GM10266 (cell line): Measurements from ENCODE around the gene SPATS2.

Experiments
- DNase-seq: peaks from one replicate; pipeline ENCODE4 v3.0.0; 2012; ENCODE audit errors: extremely low spot score
- CTCF ChIP-seq: IDR thresholded peaks from 2 replicates; pipeline ENCODE4 v1.5.1; 2012; ENCODE audit warnings: mild to moderate bottlenecking, low read depth; ENCODE audit not compliant: control insufficient read depth, insufficient read depth; ENCODE audit errors: missing control alignments

SPATS2 gene

DNA sequence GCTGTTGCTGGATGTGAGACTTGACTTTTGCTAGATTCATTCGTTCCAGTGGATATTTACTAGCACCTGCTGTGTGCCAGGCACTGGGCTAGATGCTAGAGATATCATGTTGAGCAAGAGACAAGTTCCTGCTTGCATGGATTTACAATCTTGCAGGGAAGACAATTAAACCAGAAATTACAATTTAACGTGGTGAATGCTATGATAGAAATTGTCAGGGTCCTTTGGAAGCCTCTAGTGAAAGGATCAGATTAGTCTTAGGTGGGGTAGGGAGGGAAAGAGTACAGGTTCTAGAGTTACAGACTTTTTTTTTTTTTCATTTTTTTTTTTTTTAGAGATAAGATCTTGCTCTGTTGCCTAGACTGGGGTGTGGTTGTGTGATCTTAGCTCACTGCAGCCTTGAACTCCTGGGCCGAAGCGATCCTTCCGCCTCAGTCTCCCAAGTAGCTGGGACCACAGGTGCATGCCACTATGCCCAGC lies 36.7 kb downstream of the SPATS2 start:
- DNase-seq: no peak
- no peak for TF ChIP-seq CTCF

DNA sequence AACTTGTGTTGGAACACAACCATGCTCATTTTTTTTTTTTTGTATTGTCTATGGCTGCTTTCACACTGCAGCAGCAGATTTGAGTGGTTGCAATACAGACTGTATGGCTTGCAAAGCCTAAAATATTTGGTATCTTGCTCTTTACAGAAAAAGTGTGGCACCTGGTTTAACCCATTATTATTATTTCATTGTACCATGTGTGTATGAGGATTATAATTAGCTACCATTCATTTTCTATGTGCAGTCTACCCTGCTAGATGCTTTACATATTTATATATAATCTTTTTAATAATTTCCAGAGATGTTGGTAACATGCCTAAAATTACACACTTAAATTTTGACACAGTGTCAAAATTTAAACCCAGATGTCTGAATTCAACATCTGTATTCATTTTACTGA lies 37.7 kb downstream of the SPATS2 start:
- no peak for TF ChIP-seq CTCF
- DNase-seq: no peak

DNA sequence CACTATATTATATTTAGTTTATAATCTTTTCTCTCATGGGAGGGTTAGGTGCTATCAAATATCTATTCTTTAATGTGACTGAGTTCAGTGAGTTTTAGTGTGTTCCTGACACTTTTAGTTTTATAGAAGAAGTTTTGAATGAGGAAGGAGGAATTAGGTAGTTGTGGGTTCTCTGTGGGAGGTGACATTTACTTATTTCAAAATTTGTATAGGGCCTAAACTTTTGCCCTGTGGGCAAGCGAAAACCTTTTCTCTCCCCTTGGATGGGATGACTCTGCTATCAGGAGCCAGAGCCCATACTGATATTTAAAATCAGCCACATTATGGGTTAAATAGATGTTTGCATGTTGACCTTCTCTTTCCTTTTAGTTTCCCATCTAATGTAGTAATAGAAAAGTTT lies 43.6 kb downstream of the SPATS2 start:
- no peak for TF ChIP-seq CTCF
- DNase-seq: no peak

GRCh38 chr12:49413010-49413409 lies 45.7 kb downstream of the SPATS2 start:
- TF ChIP-seq CTCF: no peak
- no peak for DNase-seq

- DNase-seq: no peak
- TF ChIP-seq CTCF: no peak
Observed at GRCh38 chr12:49413796-49414195, 46.5 kb downstream of the SPATS2 start.

- no peak for TF ChIP-seq CTCF
Observed at GRCh38 chr12:49414364-49414763, 47.1 kb downstream of the SPATS2 start.

GRCh38 chr12:49415521-49415970 lies 48.3 kb downstream of the SPATS2 start:
- no peak for DNase-seq
- TF ChIP-seq CTCF: no peak

More at GRCh38 chr12:49414364-49414763, 47.1 kb downstream of the SPATS2 start:
- no peak for DNase-seq

GRCh38 chr12:49416892-49417291 lies 49.6 kb downstream of the SPATS2 start:
- DNase-seq: no peak
- no peak for TF ChIP-seq CTCF
